GM23338 (cell line): ENCODE results near the gene TMC2.

Experiments used
- CREB1 ChIP-seq: fragments of 250-450 bp; sonication (Bioruptor Pico); IDR thresholded peaks from 2 replicates; pipeline ENCODE4 v1.5.0; 2020; ENCODE audit warnings: low read depth, mild to moderate bottlenecking, moderate library complexity
- ETS1 ChIP-seq: IDR thresholded peaks from 2 replicates; pipeline ENCODE4 v1.6.1; 2016; ENCODE audit warnings: antibody characterized with exemption
- EZH2 ChIP-seq: fragments of 200-600 bp; sonication (generic); IDR thresholded peaks from one replicate; pipeline ENCODE4 v1.8.0; 2017; ENCODE audit warnings: antibody characterized with exemption, mild to moderate bottlenecking, low read depth; ENCODE audit not compliant: unreplicated experiment
- EZH2phosphoT487 ChIP-seq: fragments of 200-600 bp; sonication (generic); IDR thresholded peaks from one replicate; pipeline ENCODE4 v1.8.1; 2018; ENCODE audit warnings: antibody characterized with exemption; ENCODE audit not compliant: unreplicated experiment
- JUNB ChIP-seq: IDR thresholded peaks from one replicate; pipeline ENCODE4 v1.6.1; 2016; ENCODE audit warnings: antibody characterized with exemption; ENCODE audit not compliant: unreplicated experiment
- POLR2AphosphoS5 ChIP-seq: IDR thresholded peaks from 2 replicates; pipeline ENCODE4 v1.6.1; 2016; ENCODE audit warnings: antibody characterized with exemption, low read depth
- TF ChIP-seq, protein P1 (sequence below), 2 experiments: fragments of 200-600 bp in 1 of 2; sonication (generic) in 1 of 2; conservative IDR thresholded peaks; 2 replicates each; pipeline versions ENCODE4 v1.5.1 to v1.6.1; 2016 to 2017; ENCODE audit warnings: antibody characterized with exemption in 2 of 2, low read depth in 2 of 2, mild to moderate bottlenecking in 2 of 2, moderate library complexity in 1 of 2

DNA sequence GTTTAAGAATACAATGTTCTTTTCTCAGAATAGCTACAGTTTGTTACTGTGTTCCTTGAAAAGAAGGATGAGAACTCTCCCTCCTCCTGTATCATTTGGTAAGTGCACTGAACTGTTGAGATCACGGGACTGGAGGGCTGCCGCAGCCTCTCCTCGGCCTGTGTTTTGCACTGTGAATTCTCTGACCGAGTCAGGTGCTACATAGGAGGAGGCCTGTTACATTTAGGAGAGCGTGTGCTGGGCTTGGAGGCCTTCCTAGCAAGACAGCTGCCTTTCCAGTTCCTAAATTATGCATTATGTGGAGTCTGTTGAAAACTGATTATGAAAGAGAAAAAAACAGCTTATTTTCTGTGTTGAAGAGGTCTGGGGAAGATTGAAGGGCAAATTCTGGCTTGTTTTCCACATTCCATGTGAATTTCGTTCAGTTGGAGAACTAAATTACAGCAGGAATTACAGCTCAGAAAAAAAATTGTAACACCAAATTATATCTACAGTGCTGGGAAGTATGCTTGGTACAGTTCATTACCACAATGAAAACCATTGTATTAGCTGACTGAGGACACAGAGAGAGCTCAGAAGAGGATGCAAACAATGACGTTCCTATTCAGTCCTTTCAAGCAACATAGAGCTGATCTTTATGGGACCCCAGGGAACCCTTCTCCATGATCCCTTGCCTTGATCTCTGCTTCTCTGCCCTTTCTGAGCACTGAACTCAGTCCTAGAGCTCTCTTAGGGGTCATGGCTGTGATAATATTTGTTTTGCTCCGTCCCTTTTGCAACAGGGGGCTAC is 2.8 kb downstream of the TMC2 start:
- no peak for TF ChIP-seq CREB1 (CRISPR knock-in tag)
- no peak for TF ChIP-seq EZH2
- TF ChIP-seq, protein P1, sequence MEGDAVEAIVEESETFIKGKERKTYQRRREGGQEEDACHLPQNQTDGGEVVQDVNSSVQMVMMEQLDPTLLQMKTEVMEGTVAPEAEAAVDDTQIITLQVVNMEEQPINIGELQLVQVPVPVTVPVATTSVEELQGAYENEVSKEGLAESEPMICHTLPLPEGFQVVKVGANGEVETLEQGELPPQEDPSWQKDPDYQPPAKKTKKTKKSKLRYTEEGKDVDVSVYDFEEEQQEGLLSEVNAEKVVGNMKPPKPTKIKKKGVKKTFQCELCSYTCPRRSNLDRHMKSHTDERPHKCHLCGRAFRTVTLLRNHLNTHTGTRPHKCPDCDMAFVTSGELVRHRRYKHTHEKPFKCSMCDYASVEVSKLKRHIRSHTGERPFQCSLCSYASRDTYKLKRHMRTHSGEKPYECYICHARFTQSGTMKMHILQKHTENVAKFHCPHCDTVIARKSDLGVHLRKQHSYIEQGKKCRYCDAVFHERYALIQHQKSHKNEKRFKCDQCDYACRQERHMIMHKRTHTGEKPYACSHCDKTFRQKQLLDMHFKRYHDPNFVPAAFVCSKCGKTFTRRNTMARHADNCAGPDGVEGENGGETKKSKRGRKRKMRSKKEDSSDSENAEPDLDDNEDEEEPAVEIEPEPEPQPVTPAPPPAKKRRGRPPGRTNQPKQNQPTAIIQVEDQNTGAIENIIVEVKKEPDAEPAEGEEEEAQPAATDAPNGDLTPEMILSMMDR (conservative IDR thresholded peaks at IDR 0.05; ENCODE audit: low read depth in 2 of 2), result no peak
- no peak for TF ChIP-seq ETS1
- TF ChIP-seq JUNB, result no peak
- TF ChIP-seq EZH2phosphoT487, result no peak
- no peak for TF ChIP-seq POLR2AphosphoS5
